Upper lobe of left lung (tissue), 4 donors: ENCODE measurements around the gene SLC4A7.

Experiments used
- CTCF ChIP-seq, 6 experiments: fragments of 450-650 bp in 4 of 6; fragments of 200-600 bp in 2 of 6; sonication (generic) in 2 of 6; IDR thresholded peaks; one replicate each; pipeline ENCODE4 v1.5.1; 2016 to 2019; ENCODE audit warnings: antibody characterized with exemption in 6 of 6
- POLR2A ChIP-seq, 4 donors: fragments of 450-650 bp; IDR thresholded peaks; one replicate each; pipeline ENCODE4 v1.5.1; 2016 to 2017; ENCODE audit warnings: antibody characterized with exemption in 4 of 4, mild to moderate bottlenecking in 2 of 4

DNA sequence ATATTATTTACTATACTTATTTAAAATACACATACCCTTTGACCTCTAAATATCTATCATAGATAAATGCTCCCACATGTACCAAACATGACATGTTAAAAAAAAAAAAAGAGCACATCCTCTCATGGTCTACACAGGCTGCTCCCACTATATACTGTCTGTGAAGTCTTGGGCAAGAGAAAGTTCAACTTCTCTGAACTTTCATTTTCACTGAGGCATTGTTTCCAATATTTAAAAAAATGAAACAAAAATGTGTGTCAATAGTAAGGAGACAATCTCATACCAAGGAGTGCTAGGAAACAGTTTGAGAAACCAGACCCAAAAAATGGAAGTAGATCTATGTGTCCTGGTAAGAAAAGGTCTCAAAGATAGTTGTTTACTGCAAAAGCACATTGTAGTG lies 29.3 kb downstream of the SLC4A7 start:
- TF ChIP-seq CTCF (IDR thresholded peaks at IDR 0.05) = no peak
- TF ChIP-seq POLR2A (IDR thresholded peaks at IDR 0.05) = no peak
